PFSK-1 (cell line): ENCODE results near the gene SERPINA7.

Experiments
- FOXP2 ChIP-seq: optimal IDR thresholded peaks from 2 replicates; pipeline ENCODE3; 2011; ENCODE audit warnings: borderline replicate concordance, control low read depth, inconsistent platforms; ENCODE audit not compliant: insufficient read depth; ENCODE audit errors: extremely low read length, extremely low read depth
- POLR2AphosphoS5 ChIP-seq: IDR thresholded peaks from 2 replicates; pipeline ENCODE4 v1.6.1; 2012; ENCODE audit warnings: low read depth, mild to moderate bottlenecking, control low read depth, low read length, moderate library complexity
- REST ChIP-seq, 2 experiments: IDR thresholded peaks; 2 replicates each; pipeline versions ENCODE4 v1.6.1 to v1.8.0; 2011 to 2012; ENCODE audit warnings: low read depth in 2 of 2, low read length in 2 of 2, control low read depth in 1 of 2, inconsistent platforms in 1 of 2, mild to moderate bottlenecking in 1 of 2, moderate library complexity in 1 of 2; ENCODE audit not compliant: insufficient read depth in 1 of 2
- SIN3A ChIP-seq: IDR thresholded peaks from 2 replicates; pipeline ENCODE4 v1.6.1; 2012; ENCODE audit warnings: mild to moderate bottlenecking, low read length, moderate library complexity, borderline replicate concordance; ENCODE audit not compliant: insufficient read depth
- TAF1 ChIP-seq: IDR thresholded peaks from 2 replicates; pipeline ENCODE4 v1.6.1; 2012; ENCODE audit warnings: low read length, control low read depth, borderline replicate concordance; ENCODE audit not compliant: insufficient read depth

The SERPINA7 gene

GRCh38 chrX:106037835-106038473 lies 573 bp downstream of the SERPINA7 start:
- TF ChIP-seq POLR2AphosphoS5 (no peak), FOXP2 (no peak), REST (IDR thresholded peaks at IDR 0.05; ENCODE audit: insufficient read depth in 1 of 2, low read depth in 2 of 2, low read length in 2 of 2) (no peak), SIN3A (no peak), TAF1 (no peak)

GRCh38 chrX:106036716-106037115 lies 1.8 kb downstream of the SERPINA7 start:
- TF ChIP-seq REST (IDR thresholded peaks at IDR 0.05; ENCODE audit: insufficient read depth in 1 of 2, low read depth in 2 of 2, low read length in 2 of 2) (no peak), POLR2AphosphoS5 (no peak), FOXP2 (no peak), TAF1 (no peak), SIN3A (no peak)

GRCh38 chrX:106035064-106035463 lies 3.5 kb downstream of the SERPINA7 start:
- TF ChIP-seq REST (IDR thresholded peaks at IDR 0.05; ENCODE audit: insufficient read depth in 1 of 2, low read depth in 2 of 2, low read length in 2 of 2) (no peak), TAF1 (no peak), POLR2AphosphoS5 (no peak), FOXP2 (no peak), SIN3A (no peak)

GRCh38 chrX:106023947-106024346 lies 14.6 kb downstream of the SERPINA7 start:
- TF ChIP-seq POLR2AphosphoS5: no peak
- TF ChIP-seq REST (IDR thresholded peaks at IDR 0.05; ENCODE audit: insufficient read depth in 1 of 2, low read depth in 2 of 2, low read length in 2 of 2): no peak
- no peak for TF ChIP-seq TAF1
- no peak for TF ChIP-seq FOXP2
- TF ChIP-seq SIN3A: no peak
